ENCODE results near the gene PRDX2.

Gene PRDX2

GRCh38 chr19:12752056-12752781 lies 49.4 kb downstream of the PRDX2 start:
- no peak for DNase-seq (ENCODE audit: low read depth)

DNA sequence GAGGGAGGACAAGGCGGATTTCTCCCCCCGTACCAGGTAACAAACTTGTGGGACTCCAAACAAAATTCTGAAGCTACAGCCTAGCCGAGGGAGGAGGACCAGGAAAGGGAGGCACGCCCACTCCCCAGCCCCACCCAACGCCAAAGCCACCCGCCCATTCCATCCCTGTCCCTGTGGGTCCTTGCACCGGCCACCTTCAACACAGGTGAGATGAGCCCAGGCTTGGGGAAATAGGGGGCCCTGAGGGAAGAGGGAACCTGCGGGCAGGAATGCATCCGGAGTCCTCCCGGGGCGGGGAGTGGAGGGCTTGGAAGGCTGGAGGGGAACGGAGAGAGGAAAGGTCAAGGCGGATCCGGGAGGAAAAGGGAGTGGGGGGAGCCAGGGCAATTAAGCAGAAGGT lies 50.0 kb downstream of the PRDX2 start, which contains the start of gene BEST2:
Gene BEST2, plus strand, starts transcription at position 157 of the 400 bp plus-strand sequence. CDS start 802 bp downstream, outside the sequence.
- DNase-seq (ENCODE audit: low read depth) = no peak

- DNase-seq (ENCODE audit: low read depth) = no peak
Observed at GRCh38 chr19:12750851-12751250, 50.7 kb downstream of the PRDX2 start.

GRCh38 chr19:12749938-12750521 lies 51.6 kb downstream of the PRDX2 start:
- no peak for DNase-seq (ENCODE audit: low read depth)

GRCh38 chr19:12748489-12748888 lies 53.1 kb downstream of the PRDX2 start:
- DNase-seq (ENCODE audit: low read depth) = no peak

Measured in activated T-cell treated with anti-CD3 and anti-CD28 coated beads for 48 hours (primary cell).